DMS153 (cell line): ENCODE measurements around the gene KAT6B.

ENCODE experiments used
- DNase-seq: peaks from one replicate; lab custom pipeline; 2025; lab: John Stamatoyannopoulos, UW

The KAT6B gene

GRCh38 chr10:74953214-74953613 is 126.8 kb downstream of the KAT6B start:
- DNase-seq: no peak

- DNase-seq: no peak
Observed at GRCh38 chr10:74955796-74956195, 129.4 kb downstream of the KAT6B start.

- DNase-seq: no peak
Observed at GRCh38 chr10:74956555-74957111, 130.2 kb downstream of the KAT6B start.

- no peak for DNase-seq
Observed at GRCh38 chr10:74957285-74957961, 131.0 kb downstream of the KAT6B start.

- DNase-seq: no peak
Observed at GRCh38 chr10:74958316-74958715, 131.9 kb downstream of the KAT6B start.

- DNase-seq: no peak
Observed at GRCh38 chr10:74960670-74961069, 134.3 kb downstream of the KAT6B start.

- no peak for DNase-seq
Observed at GRCh38 chr10:74962517-74962916, 136.1 kb downstream of the KAT6B start.

DNA sequence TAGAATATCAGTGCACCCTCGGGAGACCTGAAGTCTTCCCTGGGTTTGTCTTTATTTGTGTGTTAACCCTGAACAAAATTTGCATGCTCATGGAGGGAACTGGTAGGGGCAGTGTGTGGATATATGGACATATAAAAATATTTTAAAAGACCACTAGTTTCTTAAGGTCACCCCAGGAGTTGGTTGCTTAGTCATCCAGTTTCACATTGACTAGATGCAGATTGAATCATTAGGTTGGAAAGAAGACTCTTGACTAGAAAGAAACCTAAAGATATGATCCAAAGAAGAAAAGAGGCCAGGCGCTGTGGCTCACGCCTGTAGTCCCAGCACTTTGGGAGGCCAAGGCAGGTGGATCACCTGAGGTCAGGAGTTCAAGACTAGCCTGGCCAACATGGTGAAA is 137.1 kb downstream of the KAT6B start:
- DNase-seq: no peak

GRCh38 chr10:74967911-74968666 is 141.7 kb downstream of the KAT6B start:
- peak; percentile 71 for DNase-seq

DNA sequence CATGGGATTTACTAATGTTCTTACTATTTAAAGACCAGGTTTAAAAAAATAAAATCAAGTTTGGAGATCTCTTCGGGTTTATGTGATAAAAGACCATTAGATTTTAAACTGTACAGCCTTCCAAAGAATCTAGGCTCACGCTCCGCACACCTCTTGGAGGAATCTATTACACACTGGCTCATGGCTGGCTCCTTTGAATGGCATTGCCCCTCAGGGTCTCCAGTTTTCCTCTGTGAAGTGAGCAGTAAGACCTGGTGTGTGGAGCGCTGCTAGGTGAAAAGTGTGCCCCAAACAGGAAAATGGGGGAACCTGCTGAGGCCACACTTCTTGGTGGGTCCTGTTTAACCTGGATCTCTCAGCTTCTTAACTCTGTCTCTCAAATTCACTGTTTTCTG is 142.3 kb downstream of the KAT6B start:
- DNase-seq: no peak

DNA sequence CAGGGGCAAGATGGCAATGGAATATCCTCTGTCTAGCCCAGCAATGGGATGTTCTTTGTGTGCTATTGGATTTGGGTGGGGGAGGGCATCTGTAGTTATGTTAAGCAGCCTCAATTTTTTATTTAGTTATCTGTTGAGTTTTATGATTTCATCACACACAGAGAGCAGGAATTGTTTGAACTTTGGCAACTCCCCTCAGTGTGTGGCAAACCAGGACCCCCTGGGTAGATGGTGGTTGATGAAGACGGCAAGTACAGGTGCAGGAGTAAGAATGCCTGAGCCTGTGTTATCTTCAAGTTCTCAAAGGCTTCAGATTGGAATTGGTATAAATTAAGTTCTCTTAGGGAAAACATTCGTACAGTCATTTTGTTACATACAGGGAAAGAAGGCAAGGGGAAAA is 142.7 kb downstream of the KAT6B start:
- DNase-seq: no peak

- no peak for DNase-seq
Observed at GRCh38 chr10:74969530-74969929, 143.1 kb downstream of the KAT6B start.

- DNase-seq: no peak
Observed at GRCh38 chr10:74973741-74974392, 147.5 kb downstream of the KAT6B start.

- no peak for DNase-seq
Observed at GRCh38 chr10:74975758-74976157, 149.4 kb downstream of the KAT6B start.

DNA sequence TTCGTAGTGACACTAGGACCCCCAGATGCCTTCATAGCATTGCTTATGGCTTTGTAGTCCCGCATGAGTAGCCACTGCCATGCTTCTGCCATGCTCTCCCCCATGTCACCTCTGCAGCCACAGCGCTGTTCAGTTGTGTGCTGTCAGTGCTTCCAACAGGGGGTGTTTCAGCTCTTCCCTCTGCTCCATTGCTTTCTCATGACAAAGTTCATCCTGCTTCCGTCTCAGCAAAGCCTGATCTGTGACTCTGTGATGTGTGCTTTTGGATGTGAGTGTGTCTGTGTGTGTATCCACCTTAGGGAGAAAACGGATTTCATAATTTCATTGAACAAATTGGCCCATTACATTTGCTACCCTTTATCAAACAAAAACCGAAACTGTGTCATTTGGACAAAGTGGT is 150.2 kb downstream of the KAT6B start:
- no peak for DNase-seq

DNA sequence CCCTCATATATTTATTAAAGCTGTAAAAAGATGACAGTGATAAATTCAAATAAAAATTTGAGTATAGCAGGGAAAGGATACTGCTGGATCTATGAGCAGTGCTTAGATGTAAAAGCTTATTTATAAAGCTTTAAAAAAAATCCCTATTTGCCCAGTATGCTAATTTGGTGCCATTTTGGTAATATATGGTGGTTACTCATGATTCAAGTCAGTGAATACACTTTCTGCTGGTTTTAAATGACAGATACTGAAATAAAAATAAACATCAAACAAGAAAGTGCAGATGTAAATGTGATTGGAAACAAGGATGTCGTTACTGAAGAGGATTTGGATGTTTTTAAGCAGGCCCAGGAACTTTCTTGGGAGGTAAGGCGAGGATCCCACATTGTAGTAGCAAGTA is 150.7 kb downstream of the KAT6B start:
- no peak for DNase-seq

DNA sequence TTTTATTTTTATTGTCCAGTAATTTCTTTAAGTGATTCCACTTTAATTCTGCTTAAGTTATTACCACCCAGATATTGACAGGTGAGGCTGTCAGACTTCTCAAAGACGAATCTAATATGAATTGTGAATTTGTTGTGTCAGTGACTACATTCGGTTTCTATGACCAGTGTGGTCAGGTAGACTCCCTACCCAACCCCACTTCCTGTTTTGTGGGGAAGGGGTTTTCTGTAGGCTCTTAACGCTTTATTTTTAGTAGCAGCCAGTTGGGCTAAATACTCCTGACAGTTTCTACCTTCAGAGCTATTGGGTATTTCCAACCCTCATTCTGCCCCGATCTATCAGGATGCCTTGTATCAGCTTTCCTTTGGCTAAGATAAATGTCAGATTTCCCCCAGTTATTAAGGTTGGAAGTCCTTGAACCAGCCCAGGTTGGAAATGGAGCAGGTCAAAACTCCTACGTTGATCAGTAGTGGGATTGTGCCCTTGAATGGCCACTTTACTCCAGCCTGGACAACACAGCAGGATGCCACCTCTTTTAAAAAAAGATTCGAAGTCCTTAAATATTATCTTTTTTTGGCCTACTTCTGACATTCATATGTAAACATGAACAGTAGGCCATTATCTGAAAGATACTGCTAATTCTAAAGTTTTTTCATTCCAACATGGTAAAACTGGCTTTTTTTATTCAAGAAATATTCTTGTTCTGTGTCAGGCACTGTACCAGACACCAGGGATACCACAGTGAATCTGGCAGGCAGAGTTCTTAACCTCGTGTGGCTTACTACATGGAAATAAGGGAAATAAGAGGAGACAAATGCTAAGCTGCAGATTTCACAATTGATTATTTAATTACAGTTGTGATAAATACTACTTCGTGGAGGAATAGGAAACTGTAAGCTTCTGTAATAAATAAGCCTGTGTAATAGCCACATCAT is 151.8 kb downstream of the KAT6B start:
- DNase-seq: no peak

- DNase-seq: no peak
Observed at GRCh38 chr10:74981831-74982633, 155.6 kb downstream of the KAT6B start.

DNA sequence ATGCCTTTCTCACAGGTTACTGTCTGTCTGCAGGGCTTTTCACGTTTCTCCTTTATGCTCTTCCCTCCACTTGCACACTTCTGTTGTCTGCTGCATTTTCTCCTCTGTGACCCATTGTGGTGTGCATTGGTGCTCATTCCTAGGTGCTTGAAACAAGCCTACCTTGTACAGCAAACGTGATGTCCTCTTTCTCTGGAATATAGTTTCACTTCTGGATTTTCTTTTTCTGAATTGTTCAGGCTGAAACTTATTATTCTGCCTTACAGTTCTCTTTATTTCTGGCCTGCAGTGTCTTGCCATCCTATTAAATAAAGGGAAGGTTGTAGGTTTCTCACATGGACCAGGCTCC is 156.2 kb downstream of the KAT6B start:
- DNase-seq: no peak

- DNase-seq: no peak
Observed at GRCh38 chr10:74983383-74983782, 157.0 kb downstream of the KAT6B start.
